Measurements from ENCODE around the gene CPED1. TPM values are rescaled to one million over a fixed set of nuclear protein-coding genes. Genes with fewer than 3 reads are reported as not detected.
A peak's percentile ranks its signal among the peaks of the same experiment; 100 is the strongest.

Gene CPED1
- total RNA-seq, 2 experiments from 2014 or later: not detected

- Histone ChIP-seq H3K9me2 (ENCODE audit: insufficient read depth, low read length) (no peaks in the 10 kb centered on the region), H3K27ac (ENCODE audit: low read depth, low read length, poor library complexity, severe bottlenecking) (peak overlapping the region; percentile 91), H3K4me3 (ENCODE audit: low read depth, low read length, poor library complexity, severe bottlenecking) (peak overlapping the region; percentile 54), H3K36me3 (ENCODE audit: insufficient read depth, low read length) (no peaks in the 10 kb centered on the region), H3K9me3 (ENCODE audit: low read length) (no peaks in the 10 kb centered on the region), H3K4me1 (ENCODE audit: insufficient read depth, low read length, poor library complexity, severe bottlenecking) (peaks cover 73% of the 10 kb centered on the region), H4K20me1 (ENCODE audit: insufficient read depth, low read length) (no peaks in the 10 kb centered on the region), H2AFZ (ENCODE audit: low read length) (peak overlapping the region; percentile 87; the same call in 1 of the 2 replicates), H3K4me2 (ENCODE audit: low read length) (peak overlapping the region; percentile 95), H3K79me2 (ENCODE audit: insufficient read depth, low read depth, low read length) (no peaks in the 10 kb centered on the region)
- POLR2A ChIA-PET: interaction anchor here (0.7 to 2.7 kb wide), 6 partner anchors 17 to 202 kb away, joined by 3 to 14 read pairs (median 4); no protein-coding TSS in a partner anchor
- BruUV-seq (replicated peaks): no TSS peak
- intact Hi-C loops (cut with micrococcal nuclease; ENCODE audit: unreplicated experiment): loop anchor here (2.0 to 5.0 kb wide), 2 partner anchors 42 to 228 kb away; partner anchors contain the start of gene ING3
- no peak for TF ChIP-seq EZH2phosphoT487 (IDR thresholded peaks at IDR 0.05; ENCODE audit: borderline replicate concordance, low read depth, low read length)
- no peak for TF ChIP-seq CTCF (conservative IDR thresholded peaks at IDR 0.05; ENCODE audit: low read length)
- CTCF ChIA-PET (ENCODE audit: unreplicated experiment): no interaction called here
- DNase-seq (ENCODE audit: low spot score): peak; percentile 90
These were observed 192.0 kb downstream of the CPED1 start for GRCh38 chr7:121180436-121181063.

GRCh38 chr7:121181357-121181756 lies 192.8 kb downstream of the CPED1 start:
- ChIA-PET POLR2A (interaction anchor here (0.6 to 2.7 kb wide), 6 partner anchors 17 to 230 kb away, joined by 3 to 14 read pairs (median 4); no protein-coding TSS in a partner anchor), CTCF (ENCODE audit: unreplicated experiment) (no interaction called here)
- Histone ChIP-seq H3K9me2 (ENCODE audit: insufficient read depth, low read length) (no peaks in the 10 kb centered on the region), H3K4me2 (ENCODE audit: low read length) (peak overlapping the region; percentile 95), H3K79me2 (ENCODE audit: insufficient read depth, low read depth, low read length) (no peaks in the 10 kb centered on the region), H3K9me3 (ENCODE audit: low read length) (no peaks in the 10 kb centered on the region), H2AFZ (ENCODE audit: low read length) (peak overlapping the region; percentile 87), H3K4me1 (ENCODE audit: insufficient read depth, low read length, poor library complexity, severe bottlenecking) (peaks cover 73% of the 10 kb centered on the region), H4K20me1 (ENCODE audit: insufficient read depth, low read length) (no peaks in the 10 kb centered on the region), H3K27ac (ENCODE audit: low read depth, low read length, poor library complexity, severe bottlenecking) (peak overlapping the region; percentile 91), H3K36me3 (ENCODE audit: insufficient read depth, low read length) (no peaks in the 10 kb centered on the region), H3K4me3 (ENCODE audit: low read depth, low read length, poor library complexity, severe bottlenecking) (peak overlapping the region; percentile 54)
- intact Hi-C loops (cut with micrococcal nuclease; ENCODE audit: unreplicated experiment): loop anchor here (2.0 to 5.0 kb wide), 2 partner anchors 43 to 229 kb away; partner anchors contain the start of gene ING3
- no TSS peak for BruUV-seq (replicated peaks)
- DNase-seq (ENCODE audit: low spot score): no peak
- TF ChIP-seq EZH2phosphoT487 (IDR thresholded peaks at IDR 0.05; ENCODE audit: borderline replicate concordance, low read depth, low read length): no peak
- TF ChIP-seq CTCF (conservative IDR thresholded peaks at IDR 0.05; ENCODE audit: low read length): no peak

- Histone ChIP-seq H3K27ac (ENCODE audit: low read depth, low read length, poor library complexity, severe bottlenecking) (peak overlapping the region; percentile 5), H3K9me3 (ENCODE audit: low read length) (no peaks in the 10 kb centered on the region), H3K4me2 (ENCODE audit: low read length) (peak overlapping the region; percentile 95), H3K9me2 (ENCODE audit: insufficient read depth, low read length) (no peaks in the 10 kb centered on the region), H3K4me1 (ENCODE audit: insufficient read depth, low read length, poor library complexity, severe bottlenecking) (peaks cover 69% of the 10 kb centered on the region), H3K4me3 (ENCODE audit: low read depth, low read length, poor library complexity, severe bottlenecking) (no peak overlapping the region), H3K36me3 (ENCODE audit: insufficient read depth, low read length) (no peaks in the 10 kb centered on the region), H4K20me1 (ENCODE audit: insufficient read depth, low read length) (no peaks in the 10 kb centered on the region), H2AFZ (ENCODE audit: low read length) (peak overlapping the region; percentile 87), H3K79me2 (ENCODE audit: insufficient read depth, low read depth, low read length) (no peaks in the 10 kb centered on the region)
- no peak for DNase-seq (ENCODE audit: low spot score)
- ChIA-PET POLR2A (interaction anchor here (0.6 to 2.7 kb wide), 5 partner anchors 10 to 231 kb away, joined by 3 to 12 read pairs (median 5); no protein-coding TSS in a partner anchor), CTCF (ENCODE audit: unreplicated experiment) (no interaction called here)
- TF ChIP-seq EZH2phosphoT487 (IDR thresholded peaks at IDR 0.05; ENCODE audit: borderline replicate concordance, low read depth, low read length) (no peak), CTCF (conservative IDR thresholded peaks at IDR 0.05; ENCODE audit: low read length) (no peak)
- no TSS peak for BruUV-seq (replicated peaks)
- intact Hi-C loops (cut with micrococcal nuclease; ENCODE audit: unreplicated experiment): loop anchor here (5.0 kb wide), 1 partner anchor 230 kb away; the partner anchor contains the start of gene ING3
These were observed 193.8 kb downstream of the CPED1 start for GRCh38 chr7:121182281-121182680.

All from OCI-LY7 (cell line).